Sciatic nerve (tissue), 2 donors: Measurements from ENCODE around the gene GALNT7. TPM values are rescaled to one million over a fixed set of nuclear protein-coding genes. Genes with fewer than 3 reads are reported as not detected.

Source experiments
- ATAC-seq: fragments of 200-7000 bp; cut with Tn5 transposase; one replicate; pipeline ENCODE4 v1.9.1; 2020; ENCODE audit warnings: mild to moderate bottlenecking, moderate library complexity
- DNase-seq: peaks from one replicate; pipeline ENCODE4 v3.0.0-alpha.2; 2020; ENCODE audit warnings: low spot score
- intact Hi-C: fragments of 100-400 bp; cut with DNase I; formaldehyde crosslinking; loops from one replicate; pipeline ENCODE4 v1.14.2; 2022
- total RNA-seq: library from RNA; stranded (reverse); fragmentation: NEBNext Ultra II Directional; extraction: Animal tissue kit (Norgen Biotek cat#: 25700); gene quantifications from one replicate; pipeline ENCODE4 v1.2.1, GENCODE V29; 2021
- donor health status: DM: no; HTN: no; CAD: no.
- donor health status: DM: no; HTN: no; CAD: no.

Gene GALNT7
- total RNA-seq, 1 donor from 2014 or later, result 18.2 TPM

DNA sequence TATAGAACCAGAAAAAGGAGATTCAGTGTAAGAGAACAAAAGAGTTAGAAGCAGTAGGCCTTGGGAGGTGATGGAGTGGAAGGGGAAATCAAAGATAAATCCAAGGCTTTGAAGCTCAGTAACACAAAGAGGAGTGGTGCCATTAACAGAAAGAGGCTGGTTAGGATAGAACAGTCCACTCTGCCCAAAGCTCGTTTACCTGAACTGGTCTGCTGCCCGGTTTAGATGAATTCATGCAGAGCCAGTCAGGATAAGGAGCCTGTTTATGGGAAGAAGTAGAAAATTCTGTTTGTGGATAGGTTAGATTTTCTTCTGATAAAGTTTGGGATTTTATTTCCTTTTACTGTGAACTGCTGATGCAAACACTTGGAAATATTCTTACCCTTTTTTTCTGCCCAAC, 85.0 kb downstream of the GALNT7 start:
- intact Hi-C loops, result no loop called here
- no peak for DNase-seq
- ATAC-seq, result no peak

DNA sequence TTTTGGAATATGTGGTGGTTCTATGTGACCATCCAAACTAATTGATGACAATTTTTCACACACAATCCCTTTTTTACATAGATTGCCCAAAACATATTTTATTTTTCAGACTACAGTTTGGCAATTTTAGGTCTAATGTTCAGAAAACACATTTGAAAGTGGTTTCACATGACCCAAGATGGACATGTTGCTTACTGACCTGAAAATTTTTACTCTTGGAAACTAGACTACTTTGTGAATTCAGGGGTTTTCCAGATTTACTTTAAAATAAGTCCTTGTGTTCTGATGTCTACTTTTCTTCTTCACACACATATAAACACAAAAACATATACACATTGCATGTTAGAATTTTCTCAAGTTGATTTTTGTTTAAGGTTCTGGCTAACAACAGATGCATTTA, 86.0 kb downstream of the GALNT7 start:
- DNase-seq (no peak), ATAC-seq (no peak)
- intact Hi-C loops, result loop anchor here (5.0 kb wide), 1 partner anchor 237 kb away; no protein-coding TSS in a partner anchor

DNA sequence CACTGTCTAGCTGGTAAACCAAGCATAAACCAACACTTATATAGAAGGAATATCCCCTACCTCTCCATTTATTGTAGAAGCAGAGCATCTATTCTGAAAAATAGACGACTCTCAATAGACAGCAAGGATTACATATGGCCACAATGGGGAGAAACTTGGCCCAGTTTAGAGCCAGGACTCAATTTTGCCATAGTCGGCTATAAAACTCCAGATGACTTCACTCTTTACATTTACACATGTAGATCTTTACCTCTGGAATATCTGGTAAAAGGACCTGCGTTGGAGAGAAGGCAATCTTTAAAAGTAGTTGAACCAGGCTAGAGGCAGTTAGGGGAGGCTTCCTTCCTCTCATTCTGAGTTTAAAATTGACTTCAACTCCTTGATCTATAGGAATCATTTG, 88.2 kb downstream of the GALNT7 start:
- no peak for ATAC-seq
- DNase-seq, result no peak
- intact Hi-C loops, result loop anchor here (5.0 kb wide), 1 partner anchor 240 kb away; no protein-coding TSS in a partner anchor

DNA sequence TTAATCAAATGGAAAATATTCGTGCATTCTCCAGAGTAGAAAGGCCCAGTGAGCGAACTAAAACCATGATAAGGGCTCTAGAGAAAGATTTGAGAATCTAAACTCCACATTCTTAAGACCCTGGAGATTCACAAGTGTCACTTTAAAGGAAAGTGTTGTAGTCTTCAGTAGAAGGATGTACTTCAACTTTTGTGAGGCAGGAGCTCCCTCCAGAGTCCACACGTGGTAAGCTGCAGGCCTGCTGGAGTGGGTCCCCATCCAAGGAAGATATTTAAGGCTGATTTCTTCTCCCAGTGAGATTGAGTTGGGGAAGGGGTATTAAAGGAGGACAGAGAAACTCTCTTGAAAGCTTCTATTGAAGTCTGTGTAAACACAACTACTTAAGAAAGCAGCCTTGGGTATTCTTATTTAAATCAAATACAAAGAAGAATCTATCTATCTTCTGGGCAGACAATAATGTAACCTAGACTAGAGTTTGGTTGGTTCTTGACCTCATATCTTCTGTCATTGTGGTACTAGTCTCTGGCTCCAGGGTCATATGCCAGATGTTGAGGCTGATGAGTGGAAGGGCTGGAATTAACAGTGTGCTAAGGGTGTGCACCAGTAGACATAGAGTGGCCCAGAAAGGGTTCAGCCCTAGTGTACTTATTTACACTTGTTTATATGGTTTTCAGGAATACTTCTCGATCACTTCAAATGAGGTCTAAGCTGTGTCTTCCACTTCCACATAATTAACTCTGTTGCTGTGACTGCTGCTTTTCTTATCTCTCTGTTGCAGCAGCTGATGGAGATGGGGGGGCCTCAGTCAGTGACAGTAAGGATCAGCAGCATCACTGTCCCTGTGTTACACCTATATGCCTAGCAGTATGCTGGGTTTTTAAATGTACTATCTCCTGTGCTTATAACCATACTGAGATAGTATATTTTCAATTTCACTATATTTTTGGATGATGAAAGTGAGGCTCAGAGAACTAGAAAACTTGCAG, 89.4 kb downstream of the GALNT7 start:
- intact Hi-C loops, result loop anchor here (5.0 kb wide), 1 partner anchor 241 kb away; no protein-coding TSS in a partner anchor
- peak; percentile 68 for DNase-seq
- peak; percentile 92 for ATAC-seq

DNA sequence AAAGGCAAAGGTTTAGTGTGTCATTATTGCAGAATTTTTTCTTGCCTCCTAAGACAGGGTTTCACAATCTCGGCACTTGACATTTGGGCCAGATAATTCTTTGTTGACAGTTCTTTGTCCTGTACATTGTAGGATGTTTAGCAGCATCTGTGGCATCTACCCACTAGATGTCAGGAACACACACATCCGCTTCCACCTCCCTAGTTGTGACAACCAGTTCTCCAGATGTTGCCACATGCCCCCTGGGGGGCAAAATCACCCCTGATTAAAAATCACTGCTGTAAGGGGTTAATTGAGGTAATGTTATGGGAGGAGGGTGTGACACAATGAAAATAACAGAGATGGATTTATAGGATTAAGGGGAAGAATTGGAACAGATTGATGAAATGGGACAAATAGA, 90.3 kb downstream of the GALNT7 start:
- intact Hi-C loops, result loop anchor here (5.0 kb wide), 1 partner anchor 242 kb away; no protein-coding TSS in a partner anchor
- no peak for DNase-seq
- no peak for ATAC-seq

DNA sequence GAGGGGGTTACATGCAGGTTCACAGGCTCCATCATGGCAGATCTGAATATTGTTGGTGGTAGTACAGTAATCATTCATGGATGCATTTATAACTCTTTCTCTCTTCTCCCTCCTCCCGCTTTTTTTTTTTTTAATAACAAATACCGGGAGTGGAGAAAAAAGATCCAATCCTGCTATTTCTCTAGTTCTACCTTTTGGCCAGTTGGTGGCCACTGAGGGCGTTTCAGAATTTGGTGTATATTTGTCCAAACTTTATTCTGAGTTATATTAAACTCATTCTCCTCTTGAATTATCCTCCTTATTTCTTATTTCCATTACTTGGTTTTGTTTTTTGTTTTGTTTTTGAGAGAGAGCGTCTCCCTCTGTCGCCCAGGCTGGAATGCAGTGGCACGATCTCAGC, 90.7 kb downstream of the GALNT7 start:
- no peak for DNase-seq
- intact Hi-C loops, result loop anchor here (5.0 kb wide), 1 partner anchor 242 kb away; no protein-coding TSS in a partner anchor
- ATAC-seq, result no peak

DNA sequence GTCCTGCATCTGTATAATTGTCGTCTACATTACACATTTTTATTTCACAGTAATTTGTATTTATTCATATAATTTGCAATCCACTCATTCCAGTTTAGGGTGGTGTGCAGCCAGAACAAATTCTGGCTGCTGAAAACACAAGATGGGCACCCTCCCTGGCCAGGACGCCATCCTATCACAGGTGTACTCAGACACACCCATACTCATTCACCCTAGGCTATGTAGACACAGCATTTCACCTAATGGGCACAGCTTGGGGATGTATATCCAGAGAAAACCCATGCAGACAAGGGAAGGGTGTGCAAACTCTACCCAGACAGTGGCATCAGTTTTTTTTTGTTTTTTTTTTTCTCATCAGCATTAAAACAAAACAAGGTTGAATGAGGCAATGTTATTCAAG, 92.4 kb downstream of the GALNT7 start:
- intact Hi-C loops, result no loop called here
- DNase-seq, result no peak
- ATAC-seq, result no peak

DNA sequence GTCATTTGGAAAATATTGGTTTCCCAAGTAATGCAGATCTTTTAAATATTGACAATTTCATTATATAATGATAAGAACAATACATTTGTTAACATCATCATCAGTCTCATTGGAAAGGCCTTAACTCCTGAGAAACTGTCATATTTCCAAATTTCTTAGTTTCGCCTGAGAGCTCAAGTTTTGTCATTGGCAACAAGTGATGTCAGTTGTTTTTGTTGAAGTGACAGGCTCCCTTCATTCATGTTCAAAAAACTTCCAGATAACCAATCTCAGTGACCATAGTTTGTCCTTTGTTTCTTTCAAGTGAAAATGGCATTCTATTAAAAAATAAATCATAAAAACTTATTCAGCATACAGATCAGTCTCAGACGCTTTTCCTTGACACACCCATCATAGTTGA, 93.8 kb downstream of the GALNT7 start:
- ATAC-seq (no peak), DNase-seq (no peak)
- intact Hi-C loops, result no loop called here

DNA sequence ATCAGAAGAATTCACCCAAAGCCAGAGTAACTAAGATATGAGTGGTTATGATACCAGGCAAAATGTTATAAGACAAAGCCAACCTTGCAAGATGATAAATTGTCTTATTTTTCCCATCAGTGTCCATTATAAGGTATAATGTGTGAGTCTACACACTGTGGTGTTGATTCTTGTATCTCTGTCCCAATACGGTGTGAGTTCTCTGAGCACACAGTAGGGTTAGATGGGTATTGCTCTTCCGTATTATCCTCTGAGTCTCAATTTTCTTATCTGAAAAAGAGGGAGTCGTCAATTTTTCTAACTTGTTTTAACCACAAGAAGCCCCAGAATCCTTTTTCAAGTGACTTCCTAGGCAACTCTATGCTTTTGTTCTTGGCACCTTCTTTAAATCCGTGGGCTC, 95.6 kb downstream of the GALNT7 start:
- DNase-seq, result no peak
- intact Hi-C loops, result no loop called here
- ATAC-seq, result no peak

DNA sequence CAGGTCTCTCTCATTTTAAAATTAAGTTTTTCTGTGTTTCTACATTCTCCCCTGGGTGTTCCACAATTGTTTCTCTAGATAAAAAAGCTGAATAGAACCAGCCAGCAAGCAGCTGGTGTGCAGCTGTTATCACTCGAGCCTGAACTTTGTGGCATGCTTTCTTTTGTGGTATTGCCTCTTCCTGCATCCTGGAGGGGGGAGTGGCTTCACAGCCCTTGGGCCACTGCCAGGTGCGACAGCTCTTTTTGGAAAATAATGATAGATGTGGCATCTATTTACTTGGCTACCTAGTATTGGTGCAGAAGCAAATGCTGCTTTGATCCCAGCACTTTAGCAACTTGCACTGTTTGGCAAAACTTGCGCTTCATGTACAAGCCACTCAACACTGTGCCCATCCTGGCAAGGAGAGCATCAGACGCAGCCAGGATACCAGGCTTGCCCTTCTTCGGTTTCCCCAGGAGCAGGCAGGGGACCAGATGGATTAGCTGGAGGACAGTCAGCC, 96.1 kb downstream of the GALNT7 start:
- DNase-seq (no peak), ATAC-seq (peak; percentile 66)
- intact Hi-C loops, result no loop called here

DNA sequence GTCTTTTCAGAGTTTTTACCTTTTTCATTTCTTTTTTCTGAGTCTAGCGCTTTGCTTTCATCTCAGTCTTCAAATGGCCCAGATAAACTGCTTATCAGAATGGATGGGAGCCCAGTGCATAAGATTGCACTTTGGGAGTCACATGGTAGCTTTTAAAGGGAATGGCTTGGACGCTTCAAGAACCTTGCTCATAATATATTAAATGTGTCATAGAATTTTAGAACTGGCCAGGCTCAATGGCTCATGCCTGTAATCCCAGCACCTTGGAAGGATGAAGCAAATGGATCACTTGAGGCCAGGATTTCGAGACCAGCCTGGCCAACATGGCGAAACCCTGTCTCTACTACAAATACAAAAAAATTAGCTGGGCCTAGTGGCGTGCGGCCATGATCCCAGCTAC, 97.1 kb downstream of the GALNT7 start:
- ATAC-seq (no peak), DNase-seq (no peak)
- intact Hi-C loops, result no loop called here

DNA sequence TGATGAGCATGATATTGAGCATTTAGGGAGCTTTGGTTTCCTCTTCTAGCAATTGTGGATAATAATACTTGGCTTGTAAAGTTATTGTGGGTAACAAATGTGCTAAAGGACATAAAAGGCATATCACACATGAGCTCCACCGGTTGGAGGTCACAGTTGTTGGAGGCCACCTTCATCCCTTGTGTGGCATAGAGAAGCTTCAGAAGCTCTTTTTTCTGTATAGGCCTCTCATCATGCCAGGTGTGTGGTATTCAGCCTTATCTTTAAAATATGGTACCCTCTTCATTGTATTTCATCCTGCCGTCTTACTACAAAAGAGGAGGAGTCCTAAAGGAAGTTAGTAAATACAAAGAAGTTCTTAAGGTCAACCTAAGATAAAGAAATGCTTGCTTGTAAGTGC, 99.1 kb downstream of the GALNT7 start:
- intact Hi-C loops, result no loop called here
- ATAC-seq, result no peak
- no peak for DNase-seq

DNA sequence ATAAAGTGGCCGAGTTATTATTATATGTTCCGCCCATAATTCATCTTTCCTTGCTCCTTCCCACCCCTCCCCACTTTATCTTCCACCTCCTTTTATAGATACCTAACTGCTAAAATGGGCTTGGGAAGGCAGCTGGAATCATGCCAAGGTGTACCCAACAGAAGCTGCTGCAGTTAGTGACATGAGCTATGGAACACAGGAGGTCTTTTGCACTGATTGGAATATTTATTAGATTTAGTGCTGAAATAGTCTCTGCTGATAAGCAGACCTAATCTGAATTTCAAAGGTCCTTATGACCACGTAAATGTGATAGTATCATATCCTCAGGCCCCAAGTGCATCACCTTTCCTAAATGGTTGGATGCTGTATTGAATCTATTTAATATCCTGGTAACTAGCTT, 100.7 kb downstream of the GALNT7 start:
- DNase-seq, result no peak
- intact Hi-C loops, result no loop called here
- ATAC-seq, result no peak

DNA sequence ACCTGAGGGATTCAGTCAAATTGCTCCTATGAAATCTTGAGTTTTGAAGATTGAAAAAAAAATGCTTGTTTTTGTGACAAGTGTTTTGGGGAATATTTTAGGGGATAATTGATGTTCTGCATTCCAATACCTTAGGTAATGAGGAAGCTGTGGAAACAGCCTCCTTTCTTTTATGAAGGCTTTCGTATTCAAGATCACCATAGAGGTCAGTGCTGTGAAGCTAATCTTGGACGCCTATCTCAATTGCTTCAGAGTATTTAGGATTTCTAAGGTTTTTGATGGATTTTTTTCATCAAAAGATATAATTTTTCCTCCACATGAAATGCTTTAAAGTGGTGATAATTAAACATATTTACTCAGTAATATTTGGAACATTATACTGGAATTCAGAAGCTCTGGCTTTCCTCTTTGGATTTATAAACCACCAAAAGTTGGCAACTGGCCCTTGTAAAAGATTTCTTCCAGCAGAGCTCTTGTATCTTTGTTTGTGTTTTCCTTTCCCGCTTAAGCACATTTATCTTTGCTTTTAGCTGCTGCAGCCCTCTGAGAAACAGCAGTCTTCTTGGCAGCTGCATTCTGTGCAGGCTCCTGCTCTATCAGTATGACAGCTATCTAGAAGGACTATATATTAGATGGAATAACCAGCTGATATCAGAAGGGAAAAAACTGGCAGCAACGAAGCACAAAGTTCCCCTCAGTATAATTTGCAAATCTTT, 101.9 kb downstream of the GALNT7 start:
- ATAC-seq, result peak; percentile 50
- DNase-seq, result no peak
- intact Hi-C loops, result no loop called here

DNA sequence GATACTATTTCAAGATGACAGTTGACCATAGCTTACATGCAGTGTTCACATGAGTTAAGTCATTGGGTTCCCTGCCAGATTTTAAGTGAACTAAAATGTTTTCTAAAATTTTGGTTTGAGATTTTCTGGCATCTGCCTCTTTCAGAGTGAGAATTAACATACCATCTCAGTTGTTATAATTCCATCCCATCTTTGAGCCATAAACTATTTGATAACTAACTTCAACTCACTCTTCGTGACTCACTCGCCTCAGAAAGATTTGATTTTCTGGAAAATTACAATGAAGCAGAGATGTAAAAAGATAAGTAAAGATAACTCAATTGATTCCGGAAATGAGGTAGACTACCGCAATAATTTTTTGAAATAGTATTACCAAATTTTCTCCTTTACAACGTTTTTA, 103.7 kb downstream of the GALNT7 start:
- intact Hi-C loops, result no loop called here
- DNase-seq (no peak), ATAC-seq (no peak)

DNA sequence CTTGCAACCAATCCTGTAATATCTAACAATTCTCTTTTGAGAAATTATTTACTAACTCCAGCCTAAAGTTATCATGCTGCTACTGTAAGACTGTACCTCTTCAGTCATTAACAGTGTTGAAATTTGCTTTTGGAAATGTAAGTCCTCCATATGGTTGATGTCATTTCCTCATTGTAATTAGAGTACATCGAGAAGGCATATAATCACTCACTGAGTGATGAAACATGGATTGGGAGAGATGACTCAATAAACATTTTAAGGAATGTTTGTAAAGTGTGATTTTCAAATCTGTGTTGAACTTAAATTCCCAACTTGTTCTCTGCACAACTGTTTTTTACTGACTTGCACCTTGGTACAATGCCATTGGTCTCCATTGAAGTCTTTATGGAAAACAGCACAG, 104.4 kb downstream of the GALNT7 start:
- intact Hi-C loops, result no loop called here
- ATAC-seq (no peak), DNase-seq (no peak)

DNA sequence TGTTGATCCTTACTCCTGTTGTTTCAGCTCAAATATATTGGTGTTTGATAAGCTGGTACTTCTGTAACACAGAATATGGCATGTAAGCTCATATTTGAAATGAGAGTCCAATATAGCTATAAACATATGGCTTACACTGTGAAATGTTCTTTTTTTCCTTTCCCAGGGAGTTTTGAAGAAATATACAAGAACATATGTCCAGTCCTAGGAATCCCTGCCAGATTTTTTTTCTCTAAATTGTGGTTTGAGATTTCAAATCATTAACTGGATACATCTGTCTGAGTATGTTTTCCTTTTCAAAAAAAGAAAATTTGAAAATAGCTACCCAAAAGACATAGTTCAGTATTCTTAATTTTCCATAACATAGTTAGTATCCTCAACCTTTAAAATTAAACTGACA, 105.3 kb downstream of the GALNT7 start:
- ATAC-seq (no peak), DNase-seq (no peak)
- intact Hi-C loops, result no loop called here

DNA sequence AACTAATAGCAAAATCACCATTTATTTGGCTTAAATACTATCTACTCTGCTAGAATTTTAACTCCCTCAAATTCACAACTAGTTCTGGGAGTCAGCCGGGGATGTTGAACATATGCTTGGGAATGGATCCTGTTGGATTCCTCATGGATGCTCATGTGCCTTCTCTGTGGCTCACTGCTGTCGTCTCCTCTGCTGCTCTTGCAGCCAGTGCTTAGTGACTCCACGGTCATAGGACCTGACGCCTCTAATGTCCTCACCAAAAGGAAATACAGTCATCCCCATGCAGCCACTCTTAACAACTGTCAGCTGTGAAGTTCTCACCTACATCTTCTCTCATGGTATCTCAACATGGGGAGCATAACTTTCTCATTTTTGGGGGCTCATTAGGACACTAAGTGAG, 106.1 kb downstream of the GALNT7 start:
- no peak for ATAC-seq
- no peak for DNase-seq
- intact Hi-C loops, result no loop called here

DNA sequence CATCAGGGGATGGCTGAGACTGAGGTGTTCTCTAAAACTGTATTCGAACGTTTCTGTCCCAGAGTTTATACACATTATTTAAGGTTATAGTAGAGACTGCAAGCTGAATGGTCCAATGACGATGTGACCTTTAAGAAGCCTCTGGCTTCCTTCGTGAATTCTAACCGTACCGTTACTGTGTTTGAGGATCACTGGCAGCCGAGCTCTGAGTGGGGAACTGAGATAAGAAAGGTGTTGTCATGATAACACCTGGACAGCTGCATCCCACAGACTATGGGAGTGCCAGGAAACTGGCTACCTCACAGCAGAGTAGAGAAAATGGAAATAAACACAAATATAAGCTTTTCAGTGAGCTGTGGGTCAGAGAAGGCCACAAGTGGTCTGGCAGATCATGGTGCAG, 106.5 kb downstream of the GALNT7 start:
- DNase-seq (no peak), ATAC-seq (no peak)
- intact Hi-C loops, result no loop called here

DNA sequence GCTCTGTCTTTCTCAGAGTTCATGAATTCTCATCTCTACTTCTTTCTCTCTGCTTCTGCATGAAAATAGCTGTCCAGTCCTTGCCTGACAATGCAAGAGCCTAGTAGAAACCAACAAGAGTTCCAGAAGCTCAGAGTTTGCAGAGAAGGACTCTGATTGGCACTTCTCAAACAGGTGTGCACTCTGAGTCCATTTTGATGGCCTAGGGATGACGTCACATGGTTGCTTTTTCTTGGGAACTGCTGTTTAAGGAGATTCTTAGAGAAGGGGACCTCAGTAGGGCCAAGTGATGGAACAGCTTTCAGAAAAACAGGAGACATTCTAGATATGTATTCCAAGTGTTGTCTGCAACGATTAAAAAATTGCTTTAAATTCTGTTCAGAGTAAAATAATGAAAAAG, 108.7 kb downstream of the GALNT7 start:
- DNase-seq (no peak), ATAC-seq (no peak)
- intact Hi-C loops, result no loop called here
